Sigmoid colon (tissue), 4 donors: ENCODE data around the gene RAB3GAP2.

ENCODE experiments used
- EP300 ChIP-seq, 4 donors: sonication (generic); formaldehyde crosslinking; IDR thresholded peaks; one replicate each; pipeline ENCODE4 v1.6.1; 2017; ENCODE audit warnings: antibody characterized with exemption in 4 of 4
- POLR2A ChIP-seq, 2 donors: fragments of 450-650 bp; IDR thresholded peaks; one replicate each; pipeline ENCODE4 v1.6.1; 2016; ENCODE audit warnings: antibody characterized with exemption in 2 of 2, mild to moderate bottlenecking in 2 of 2, moderate library complexity in 2 of 2
- TF ChIP-seq, protein P1 (sequence below), 4 experiments: fragments of 450-650 bp in 3 of 4; fragments of 200-600 bp in 1 of 4; IDR thresholded peaks; one replicate each; pipeline ENCODE4 v1.5.1; 2016 to 2019; ENCODE audit warnings: antibody characterized with exemption in 4 of 4, mild to moderate bottlenecking in 3 of 4, moderate library complexity in 2 of 4

DNA sequence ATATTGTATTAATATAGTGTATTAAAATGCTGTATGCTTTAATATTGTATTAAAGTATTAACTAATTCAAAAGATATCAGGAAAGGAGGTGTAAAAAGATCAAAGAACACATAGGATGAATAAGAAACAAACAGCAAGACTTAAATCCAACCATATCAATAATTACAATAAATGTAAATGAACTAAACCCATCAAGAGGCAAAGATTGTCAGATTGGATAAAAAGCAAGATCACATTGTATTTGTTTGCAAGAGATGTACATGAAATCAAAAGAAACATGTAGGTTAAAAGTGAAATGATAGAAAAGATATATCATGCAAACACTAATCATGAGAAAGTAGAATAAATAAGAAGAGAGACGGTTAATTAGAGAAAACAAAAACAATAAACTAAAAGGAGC lies 34.1 kb upstream of the RAB3GAP2 start:
- TF ChIP-seq POLR2A (IDR thresholded peaks at IDR 0.05), result no peak
- no peak for TF ChIP-seq EP300 (IDR thresholded peaks at IDR 0.05)
- TF ChIP-seq, protein P1, sequence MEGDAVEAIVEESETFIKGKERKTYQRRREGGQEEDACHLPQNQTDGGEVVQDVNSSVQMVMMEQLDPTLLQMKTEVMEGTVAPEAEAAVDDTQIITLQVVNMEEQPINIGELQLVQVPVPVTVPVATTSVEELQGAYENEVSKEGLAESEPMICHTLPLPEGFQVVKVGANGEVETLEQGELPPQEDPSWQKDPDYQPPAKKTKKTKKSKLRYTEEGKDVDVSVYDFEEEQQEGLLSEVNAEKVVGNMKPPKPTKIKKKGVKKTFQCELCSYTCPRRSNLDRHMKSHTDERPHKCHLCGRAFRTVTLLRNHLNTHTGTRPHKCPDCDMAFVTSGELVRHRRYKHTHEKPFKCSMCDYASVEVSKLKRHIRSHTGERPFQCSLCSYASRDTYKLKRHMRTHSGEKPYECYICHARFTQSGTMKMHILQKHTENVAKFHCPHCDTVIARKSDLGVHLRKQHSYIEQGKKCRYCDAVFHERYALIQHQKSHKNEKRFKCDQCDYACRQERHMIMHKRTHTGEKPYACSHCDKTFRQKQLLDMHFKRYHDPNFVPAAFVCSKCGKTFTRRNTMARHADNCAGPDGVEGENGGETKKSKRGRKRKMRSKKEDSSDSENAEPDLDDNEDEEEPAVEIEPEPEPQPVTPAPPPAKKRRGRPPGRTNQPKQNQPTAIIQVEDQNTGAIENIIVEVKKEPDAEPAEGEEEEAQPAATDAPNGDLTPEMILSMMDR (IDR thresholded peaks at IDR 0.05), result no peak
